ENCODE measurements around the gene PCDH7.

The PCDH7 gene

DNA sequence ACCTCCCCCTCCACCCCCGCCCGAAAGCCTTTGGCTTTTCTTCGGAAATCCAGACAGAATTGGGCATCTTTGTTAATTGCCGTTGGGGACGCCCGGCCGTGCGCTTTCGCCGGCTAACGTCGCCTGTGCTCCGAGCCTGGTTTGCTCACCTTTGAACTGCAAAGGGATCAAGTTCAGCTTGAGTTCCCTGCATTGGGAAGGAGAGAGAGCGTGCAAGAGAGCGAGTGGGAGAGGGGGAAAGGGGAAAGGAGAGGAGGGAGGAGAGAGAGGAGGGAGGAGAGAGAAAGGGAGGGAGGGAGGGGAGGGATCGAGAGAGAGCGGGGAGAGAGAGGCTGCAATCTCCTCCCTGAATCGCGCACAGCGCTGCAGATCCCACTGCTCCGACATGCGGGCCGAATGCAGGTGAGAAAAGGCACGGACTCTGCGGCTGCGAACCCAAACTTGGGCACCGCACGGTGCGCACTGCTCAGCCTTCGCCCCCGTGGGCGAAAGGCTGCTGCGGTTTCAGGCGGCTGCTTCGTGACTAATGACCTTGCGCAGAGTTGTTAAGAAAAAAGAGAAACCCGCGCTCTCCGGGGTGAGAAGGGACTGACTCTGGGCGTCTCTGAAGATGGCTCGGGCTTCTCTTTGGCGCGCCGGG is at the start of gene PCDH7:
Gene PCDH7, plus strand, starts transcription at position 349 of the 640 bp plus-strand sequence. CDS start 1,054 bp downstream, outside the sequence.
- no peak for DNase-seq (ENCODE audit: low read depth in 3 of 3)

DNA sequence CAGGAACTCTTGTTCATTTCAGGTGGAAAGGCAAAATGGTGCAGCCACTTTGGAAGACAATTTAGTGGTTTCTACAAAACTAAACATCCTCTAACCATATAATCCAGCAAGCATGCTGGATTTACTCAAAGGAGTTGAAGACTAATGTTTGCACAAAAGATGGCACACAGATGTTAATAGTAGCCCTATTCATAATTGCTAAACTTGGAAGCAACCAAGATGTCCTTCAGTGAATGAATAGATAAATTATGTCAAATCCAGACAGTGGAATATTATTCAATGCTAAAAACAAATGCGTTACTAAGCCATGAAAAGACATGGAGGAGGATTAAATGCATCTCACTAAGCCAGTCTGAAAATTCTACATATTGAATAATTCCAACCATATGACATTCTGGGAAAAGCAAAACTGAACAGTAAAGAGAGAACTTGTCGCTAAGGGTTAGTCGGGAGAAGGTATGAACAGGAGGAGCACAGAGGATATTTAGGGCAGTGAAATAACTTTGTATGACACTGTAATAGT is 48.2 kb upstream of the PCDH7 start:
- DNase-seq (ENCODE audit: low read depth in 3 of 3) = no peak

GRCh38 chr4:30696191-30696590 is 24.0 kb upstream of the PCDH7 start:
- no peak for DNase-seq (ENCODE audit: low read depth in 3 of 3)

- DNase-seq (ENCODE audit: low read depth in 3 of 3) = no peak
Measured at GRCh38 chr4:30714408-30715031, 5.6 kb upstream of the PCDH7 start.

DNA sequence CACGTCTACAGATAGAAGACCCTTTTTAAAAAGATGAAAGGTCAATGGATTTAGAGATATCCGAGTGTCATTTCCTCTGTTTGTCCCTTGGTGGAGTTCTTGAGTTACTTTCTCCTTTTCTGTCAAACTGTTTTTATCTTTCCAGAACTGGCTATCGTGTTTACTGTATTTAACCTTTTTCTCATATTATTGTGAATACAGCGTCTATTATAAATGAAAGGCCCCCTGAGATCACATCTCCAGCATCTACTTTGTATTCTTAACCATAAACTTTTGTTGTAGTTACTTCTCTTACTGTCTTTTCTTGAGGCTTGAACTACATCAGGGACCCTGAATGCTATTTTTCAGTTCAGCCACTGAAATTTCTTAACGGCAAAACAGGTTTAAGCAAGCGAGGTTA is 4.0 kb upstream of the PCDH7 start:
- no peak for DNase-seq (ENCODE audit: low read depth in 3 of 3)

DNA sequence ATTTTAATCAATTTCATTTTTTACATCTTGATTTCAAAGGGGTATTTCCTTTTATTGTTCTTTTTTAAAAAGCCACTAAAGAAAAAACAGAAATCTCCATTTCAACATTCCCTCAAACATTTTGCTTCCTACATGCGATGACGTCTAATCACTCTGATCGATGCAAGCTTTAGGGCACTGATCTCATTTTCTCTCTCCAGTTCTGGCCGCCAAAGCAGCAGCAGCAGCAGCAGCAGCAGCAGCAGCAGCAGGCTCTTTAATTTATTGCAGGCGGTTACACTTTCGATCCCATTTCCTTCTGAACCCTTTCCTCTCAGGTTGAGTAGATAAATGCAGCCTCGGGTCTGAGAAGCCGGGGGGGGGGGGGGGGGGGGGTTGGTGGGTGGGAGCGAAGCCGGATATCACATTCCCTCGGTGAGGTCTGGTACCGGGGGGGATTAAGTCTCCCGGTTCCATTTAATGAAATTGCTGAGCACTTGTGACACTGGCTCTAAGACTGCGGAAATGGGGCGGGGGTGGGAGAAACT is 3.4 kb upstream of the PCDH7 start:
- DNase-seq (ENCODE audit: low read depth in 3 of 3) = no peak

DNA sequence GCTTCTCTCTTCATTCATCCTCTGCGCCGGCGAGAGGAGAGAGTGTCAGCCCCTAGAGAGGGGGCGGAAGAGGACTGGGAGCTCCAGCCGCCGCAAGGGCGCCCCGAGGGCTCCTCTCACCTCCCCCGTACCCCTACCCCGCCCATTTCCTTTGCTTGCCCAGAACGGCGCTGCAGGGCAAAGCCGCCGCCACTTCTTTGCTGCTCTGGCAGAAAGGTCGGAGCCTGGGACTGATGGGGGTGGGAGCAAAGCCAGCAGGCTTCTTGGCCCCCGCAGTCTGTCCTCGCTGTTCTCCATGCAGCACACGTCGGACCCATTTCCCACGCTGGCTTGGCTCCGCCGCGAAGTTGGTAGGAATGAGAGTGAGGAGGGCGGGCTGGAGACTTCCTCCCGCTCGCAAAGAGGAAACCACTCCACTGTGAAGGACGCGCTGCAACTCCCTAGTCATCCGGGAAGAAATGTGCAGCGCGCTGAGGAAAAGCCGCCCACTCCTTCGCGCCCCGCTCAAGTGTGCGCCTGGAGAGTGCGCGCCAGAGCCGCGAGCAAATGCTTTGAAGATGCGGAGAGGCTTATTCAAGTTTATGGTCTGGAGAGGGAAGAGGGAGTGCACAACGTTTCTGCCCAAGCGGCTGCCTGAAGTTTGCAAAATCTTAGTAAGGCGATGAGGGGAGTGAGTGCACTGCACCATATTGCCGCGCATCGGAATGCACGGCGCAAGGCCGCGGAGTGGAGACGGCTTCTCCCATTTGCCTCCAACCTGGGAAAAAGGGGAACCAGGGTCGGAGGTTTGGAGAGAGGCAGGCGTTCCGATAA is 2.8 kb upstream of the PCDH7 start:
- no peak for DNase-seq (ENCODE audit: low read depth in 3 of 3)

DNA sequence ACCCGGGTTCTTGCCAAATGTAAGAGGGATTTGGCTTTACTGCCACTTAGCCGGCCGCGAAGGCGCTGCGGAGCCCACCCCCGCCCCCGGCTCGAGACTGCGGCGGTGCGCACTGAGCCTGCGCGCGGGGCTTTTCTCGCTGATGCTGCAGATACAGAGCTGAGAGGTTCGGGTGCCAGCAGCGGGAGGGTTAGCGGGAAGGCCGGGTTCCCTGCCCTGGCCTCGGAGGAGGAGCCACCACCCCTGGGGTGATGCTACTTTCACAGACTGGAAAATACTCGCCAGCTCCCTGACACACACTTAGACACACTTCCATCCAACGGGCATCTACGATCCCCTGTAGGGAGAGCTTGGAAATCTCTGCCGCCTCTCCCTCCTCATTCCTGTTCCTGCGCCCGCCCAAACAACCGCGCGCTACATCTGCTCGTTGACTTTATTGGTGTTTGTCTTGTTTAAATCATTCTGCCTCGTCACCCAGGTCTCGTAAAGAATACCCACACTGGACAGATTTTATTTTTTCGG is 2.1 kb upstream of the PCDH7 start:
- DNase-seq (ENCODE audit: low read depth in 3 of 3) = no peak

DNA sequence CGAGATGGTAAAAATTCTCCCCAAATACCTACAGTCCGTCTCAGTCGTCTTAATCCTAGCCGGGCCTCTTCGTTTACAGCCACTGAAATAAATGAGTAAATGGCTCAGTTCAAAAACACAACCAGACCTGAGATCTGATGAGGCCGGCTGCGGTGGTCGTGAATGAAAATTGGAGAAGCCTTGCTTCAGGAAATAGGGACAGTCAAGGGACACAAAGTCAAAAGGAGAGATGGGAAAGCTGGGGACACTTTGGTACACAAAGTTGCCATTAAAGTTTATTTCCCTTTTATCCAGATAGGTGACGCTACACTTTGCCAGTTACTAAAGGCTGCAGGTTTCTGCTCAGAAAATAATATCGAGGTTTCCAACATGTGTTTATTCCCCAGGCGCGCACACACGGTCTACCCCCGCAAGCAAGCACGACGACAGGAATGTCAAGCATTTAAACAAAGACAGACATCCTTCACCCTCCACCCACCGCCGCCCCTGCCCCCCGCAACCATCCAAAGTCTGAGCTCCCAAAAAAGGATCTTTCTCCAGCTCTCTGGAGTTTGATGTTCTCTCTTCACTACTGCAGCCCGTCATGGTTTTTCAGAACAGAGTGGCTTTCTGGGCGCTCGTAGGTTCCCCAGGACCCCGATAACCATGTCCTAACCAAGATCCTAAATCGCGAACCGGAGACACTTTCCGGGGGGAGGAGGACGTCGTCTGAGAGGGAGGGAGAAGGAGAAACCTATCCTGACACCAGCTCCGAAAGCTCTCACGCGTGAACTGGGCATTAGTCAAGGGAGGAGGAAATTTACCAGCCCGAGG is 1.3 kb upstream of the PCDH7 start:
- no peak for DNase-seq (ENCODE audit: low read depth in 3 of 3)

DNA sequence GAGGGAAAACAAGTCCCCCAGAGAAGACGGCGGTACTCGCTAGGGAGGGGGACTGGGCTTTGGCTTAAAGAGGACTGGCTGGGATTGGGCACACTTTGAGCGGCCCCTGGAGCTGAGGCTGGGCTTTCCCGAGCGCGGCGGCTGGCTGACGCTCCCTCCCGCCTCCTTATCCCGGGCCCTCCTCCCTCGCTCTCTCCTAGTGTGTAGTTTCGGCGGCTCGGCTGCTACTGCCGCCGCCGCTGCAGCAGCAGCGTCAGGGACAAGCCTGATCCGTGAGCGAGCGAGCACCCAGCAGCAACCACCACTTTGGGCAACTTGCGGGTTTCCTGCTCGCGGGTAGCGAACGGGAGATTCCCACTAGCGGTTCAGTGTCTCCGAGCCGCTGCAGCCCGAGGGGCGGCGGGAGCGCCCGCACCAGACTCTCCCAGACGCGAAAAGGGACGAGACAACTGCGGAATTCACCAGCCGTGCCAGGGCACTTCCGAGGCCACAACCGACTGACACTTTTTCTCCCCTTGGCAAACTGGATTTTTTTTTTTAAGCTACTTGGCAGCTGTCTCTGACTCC is 632 bp upstream of the PCDH7 start:
- no peak for DNase-seq (ENCODE audit: low read depth in 3 of 3)

DNA sequence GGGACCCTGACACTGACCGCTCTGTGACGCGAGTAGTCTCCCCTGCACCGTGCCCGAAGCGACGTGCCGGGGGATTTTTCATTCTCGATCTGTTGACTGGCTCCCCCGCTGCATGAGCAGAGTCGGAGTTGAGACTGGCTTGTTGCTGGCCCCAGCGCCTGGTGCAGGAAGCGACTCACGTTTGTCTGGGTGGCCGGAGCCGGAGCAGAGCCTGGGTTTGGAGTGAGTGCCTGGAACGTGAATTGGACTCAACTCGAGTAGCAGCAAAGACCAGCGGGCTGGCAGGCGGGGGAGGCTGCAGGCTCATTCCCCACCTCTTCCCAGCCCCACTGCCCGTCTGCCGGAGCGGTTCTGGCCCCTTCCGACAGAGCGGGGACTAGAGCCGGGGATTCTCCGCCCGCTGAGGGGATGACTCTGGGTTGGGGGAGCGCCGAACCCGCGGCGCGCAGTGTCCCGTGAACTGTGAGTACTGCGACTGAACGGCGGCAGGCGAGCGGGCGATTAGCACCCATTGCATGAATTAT is 554 bp downstream of the PCDH7 start:
- DNase-seq (ENCODE audit: low read depth in 3 of 3) = no peak

GRCh38 chr4:30721185-30722091 is 1.3 kb downstream of the PCDH7 start:
- no peak for DNase-seq (ENCODE audit: low read depth in 3 of 3)

GRCh38 chr4:30722092-30722358 is 1.9 kb downstream of the PCDH7 start:
- DNase-seq (ENCODE audit: low read depth in 3 of 3) = no peak

- no peak for DNase-seq (ENCODE audit: low read depth in 3 of 3)
Measured at GRCh38 chr4:30722359-30723200, 2.4 kb downstream of the PCDH7 start.

- no peak for DNase-seq (ENCODE audit: low read depth in 3 of 3)
Measured at GRCh38 chr4:30723201-30723955, 3.2 kb downstream of the PCDH7 start.

- DNase-seq (ENCODE audit: low read depth in 3 of 3) = no peak
Measured at GRCh38 chr4:30724247-30724646, 4.1 kb downstream of the PCDH7 start.

- DNase-seq (ENCODE audit: low read depth in 3 of 3) = no peak
Measured at GRCh38 chr4:30725562-30725961, 5.4 kb downstream of the PCDH7 start.

DNA sequence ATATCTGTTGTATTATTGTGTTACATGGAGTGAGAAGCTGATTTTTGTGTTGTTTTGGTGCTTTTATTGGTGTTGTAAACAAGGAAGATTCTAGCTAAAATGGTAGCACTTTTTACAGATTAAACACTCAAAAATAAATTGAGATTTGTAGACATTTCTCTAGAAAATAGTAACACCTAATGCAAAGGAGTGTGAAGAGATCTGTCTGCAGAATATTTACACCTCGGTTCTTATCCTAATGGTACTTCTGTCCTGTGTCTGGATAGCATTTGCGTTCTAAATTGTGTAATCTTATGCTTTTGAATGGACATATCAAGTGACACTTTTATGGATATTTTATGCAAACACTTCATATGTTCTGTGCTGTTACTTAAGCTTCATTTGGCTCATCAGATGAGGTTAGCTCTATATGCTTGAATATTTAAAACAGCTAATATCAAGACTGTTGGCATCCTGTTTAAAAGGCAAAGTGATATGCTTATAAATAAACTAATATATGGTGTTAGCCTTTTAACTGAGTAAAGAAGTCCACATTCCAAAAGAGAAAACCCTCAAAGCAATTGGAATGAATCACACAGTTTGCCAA is 6.0 kb downstream of the PCDH7 start:
- DNase-seq (ENCODE audit: low read depth in 3 of 3) = no peak
